ENCODE data around the gene IGFBP2.

The IGFBP2 gene

DNA sequence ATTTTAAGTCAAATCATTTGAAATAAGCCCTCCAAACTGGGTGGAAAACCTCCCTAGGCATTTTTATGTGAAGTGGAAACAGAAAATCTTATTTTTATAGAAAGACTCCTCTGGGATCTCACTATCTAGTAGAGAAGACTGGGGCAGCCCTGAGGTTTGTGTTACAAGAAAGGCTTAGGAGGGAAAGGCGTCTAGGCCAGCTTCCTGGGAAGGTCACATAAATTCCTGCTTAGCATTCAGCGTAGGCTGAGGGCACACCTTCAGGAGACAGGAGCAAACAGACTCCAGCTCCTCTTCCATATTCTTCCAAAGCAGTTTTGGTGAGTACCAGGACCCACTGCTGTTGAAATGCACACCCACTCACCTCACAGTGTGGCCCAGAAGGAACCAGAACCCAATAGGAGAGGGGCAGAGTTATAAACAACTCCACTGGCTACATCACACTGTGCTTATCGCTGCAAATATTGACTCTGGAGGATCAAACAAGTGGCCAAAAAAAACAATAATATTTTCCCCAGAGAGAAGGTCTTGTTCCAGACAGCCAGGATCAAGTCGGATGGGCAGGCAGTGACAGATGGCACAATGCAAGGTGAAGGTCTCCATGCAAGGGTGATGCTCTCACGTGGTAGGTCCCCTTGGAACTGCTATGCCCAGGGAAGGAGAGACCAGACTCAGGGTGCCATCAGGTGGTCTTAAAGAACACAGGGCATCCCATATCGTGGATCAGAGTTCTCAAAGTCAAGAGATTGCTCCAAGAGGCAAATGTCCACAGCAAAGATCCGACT is 17.7 kb upstream of the IGFBP2 start:
- DNase-seq (ENCODE audit: low read depth), result no peak

DNA sequence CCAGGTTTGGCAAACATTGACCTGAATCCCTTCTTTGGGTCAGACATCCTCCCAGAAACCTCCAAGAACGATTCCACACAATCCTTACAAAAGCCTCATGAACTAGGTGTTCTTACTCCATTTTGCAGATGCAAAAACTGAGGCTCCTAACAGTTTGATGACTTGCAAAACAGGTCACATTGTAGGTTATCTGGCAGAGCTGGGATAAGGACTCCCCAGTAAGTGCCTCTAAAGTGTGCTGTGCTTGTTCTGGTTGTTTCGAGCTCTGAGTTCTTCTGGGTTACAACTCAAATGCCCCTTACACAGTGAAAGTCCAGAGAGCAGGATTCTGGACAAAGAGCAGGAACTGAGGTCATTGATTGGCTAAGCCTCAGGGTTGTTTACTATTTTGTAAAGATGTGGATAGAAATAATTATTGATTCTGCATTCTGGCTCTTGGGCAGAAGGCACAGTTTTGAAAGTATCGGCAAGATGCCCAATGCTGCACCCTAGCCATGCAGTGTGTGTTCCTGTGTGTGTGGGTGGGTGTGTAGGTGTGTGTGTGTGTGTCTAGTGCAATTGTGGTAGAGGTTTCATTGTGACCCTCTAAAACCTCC is 17.0 kb upstream of the IGFBP2 start:
- DNase-seq (ENCODE audit: low read depth), result no peak

DNA sequence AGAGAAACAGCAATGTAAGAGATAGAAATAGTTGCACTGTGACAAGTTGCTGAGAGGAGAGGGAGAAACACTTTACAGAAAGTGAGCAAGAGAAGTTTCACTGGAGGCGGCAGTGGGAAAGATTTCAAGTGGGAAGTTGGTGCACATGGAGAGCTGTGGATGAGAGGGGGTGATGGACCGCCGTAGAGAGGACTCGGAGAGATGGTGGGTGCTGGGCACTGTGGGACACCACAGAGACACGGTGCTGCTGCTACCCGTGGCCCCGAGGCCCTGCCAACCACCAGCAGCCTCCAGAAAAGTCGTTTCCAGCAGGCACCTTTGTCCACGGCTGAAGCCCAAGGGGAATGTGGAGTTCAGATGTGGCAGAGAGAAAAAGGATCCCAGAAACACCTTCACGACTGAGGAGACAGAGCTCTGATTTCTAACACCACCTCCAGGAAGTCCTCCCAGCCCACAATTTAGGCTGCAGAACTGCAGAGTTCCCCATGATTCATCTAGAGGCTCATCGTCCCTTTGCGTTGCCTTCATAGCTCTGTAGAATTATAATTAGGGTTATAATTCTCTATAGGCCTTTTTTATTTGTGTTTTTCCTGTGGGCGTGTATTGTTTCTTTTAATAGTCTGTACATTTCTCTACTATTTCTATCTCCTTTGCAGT is 15.9 kb upstream of the IGFBP2 start:
- no peak for DNase-seq (ENCODE audit: low read depth)

DNA sequence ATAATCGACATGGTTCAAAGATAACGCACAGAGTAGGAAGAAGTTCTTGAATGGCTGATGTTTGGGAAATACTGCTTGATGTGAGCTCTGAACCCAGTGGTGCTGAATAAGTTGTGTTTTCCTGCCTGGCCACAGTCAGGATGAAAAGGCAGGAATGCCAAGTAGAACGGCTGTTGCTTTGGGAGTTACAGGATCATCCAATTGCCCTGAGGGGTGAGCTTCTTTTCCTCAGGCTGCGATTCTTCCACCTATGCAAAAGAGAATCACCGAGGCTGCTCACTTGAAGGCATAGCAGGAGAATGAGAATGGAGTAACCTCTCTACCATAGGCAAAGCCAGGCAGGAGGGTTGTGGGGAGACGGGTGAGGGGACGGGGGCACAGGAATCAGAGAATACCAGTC is 14.4 kb upstream of the IGFBP2 start:
- DNase-seq (ENCODE audit: low read depth), result no peak

DNA sequence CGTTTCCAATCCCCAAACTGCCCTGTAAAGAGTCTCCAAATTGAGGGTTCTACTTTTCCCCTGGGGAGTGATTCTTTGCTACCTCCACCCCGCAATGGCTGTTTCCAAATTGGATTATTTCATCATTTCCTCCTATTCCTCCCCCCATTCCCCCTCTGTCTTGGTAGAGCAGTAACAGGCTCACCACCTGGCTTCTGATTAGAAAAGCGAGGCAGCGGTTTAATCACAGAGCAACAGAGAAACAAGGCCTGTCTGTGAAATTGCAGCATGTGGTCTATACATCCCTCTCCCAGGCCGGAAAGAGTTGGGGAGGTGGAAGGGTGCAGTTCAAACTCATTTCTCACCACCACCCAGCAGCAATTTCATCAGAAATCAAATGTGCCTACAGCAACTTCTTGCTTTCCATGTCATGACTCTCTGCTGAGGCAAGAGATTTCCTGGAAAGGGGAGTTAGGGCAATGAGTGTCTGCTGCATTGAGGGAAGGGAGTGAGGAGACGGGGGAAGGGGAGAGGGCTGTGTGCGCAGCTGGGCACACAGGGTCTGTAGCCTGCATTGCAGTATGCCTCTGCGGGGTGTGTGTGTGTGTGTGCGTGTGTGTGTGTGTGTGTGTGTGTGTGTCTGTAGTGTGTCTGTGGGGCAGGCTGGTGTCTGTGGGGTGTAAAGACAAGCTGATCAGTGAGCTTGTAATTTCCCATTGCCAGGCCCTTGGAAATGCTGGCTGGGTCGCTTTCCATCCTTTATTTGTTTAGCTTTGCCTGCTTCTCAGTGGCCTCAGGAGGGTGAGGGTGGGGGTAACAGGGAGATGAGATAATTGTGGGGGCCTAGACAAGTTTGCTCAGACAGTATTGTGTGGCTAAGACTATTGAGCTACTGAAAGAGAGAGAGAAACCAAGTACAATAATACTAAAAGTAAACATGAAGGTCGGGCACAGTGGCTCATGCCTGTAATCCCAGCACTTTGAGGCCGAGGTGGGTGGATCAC is 13.5 kb upstream of the IGFBP2 start:
- peak; percentile 34 for DNase-seq (ENCODE audit: low read depth)

DNA sequence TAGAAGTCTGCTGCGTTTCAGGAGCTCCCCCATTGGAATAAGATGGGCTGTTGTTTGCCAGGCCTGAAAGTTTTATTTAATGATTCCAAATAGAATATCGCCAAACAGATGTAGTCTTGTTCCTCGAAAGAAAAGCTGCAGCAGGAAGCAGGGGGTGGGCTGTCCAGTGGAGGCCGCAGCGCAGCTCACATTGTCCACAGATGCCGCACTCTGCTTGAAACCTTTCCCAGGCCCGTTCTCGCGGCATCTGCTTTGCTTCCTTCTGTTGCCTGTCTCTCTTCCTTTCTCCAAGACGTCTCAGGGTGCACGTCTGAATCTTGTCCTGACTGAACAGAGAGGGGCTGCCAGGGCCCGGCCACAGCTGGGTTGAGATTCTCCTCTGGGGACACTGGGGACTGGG is 12.4 kb upstream of the IGFBP2 start:
- DNase-seq (ENCODE audit: low read depth), result peak; percentile 34

DNA sequence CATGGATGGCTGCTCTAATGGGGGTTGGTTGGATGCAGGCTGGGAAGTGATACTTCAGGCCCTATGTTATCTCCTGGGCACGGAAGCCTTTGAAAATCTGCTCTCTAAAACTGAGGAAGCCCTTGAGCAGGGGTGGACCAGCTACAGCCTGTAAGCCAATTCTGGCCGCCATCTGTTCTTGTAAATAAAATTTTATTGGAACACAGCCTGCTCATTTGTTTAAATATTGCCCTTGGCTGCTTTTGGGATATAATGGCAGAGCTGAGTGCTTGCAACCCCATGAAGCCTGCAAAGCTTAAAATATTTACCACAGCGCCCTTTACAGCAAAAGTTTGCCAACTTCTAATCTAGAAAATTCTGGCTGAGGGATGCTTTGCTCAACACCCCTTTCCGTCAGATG is 11.9 kb upstream of the IGFBP2 start:
- DNase-seq (ENCODE audit: low read depth), result no peak

DNA sequence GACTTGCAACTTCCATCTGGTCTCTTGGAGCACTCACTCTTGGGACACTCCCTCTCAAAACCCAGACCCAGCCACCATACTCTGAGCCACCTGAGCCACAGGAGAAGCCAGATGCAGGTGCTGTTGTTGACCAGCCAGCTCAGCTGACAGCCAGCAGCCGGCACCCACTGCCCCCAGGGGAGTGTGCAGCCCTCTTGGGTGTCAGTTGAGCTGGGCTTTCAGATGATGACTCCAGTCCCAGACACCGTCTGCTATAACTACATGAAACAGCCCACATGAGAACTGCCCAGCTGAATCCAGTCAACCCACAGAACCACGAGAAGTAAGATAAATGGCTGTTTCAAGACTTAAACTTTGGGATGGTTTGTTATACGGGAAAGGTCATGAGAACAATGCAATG is 10.7 kb upstream of the IGFBP2 start:
- no peak for DNase-seq (ENCODE audit: low read depth)

DNA sequence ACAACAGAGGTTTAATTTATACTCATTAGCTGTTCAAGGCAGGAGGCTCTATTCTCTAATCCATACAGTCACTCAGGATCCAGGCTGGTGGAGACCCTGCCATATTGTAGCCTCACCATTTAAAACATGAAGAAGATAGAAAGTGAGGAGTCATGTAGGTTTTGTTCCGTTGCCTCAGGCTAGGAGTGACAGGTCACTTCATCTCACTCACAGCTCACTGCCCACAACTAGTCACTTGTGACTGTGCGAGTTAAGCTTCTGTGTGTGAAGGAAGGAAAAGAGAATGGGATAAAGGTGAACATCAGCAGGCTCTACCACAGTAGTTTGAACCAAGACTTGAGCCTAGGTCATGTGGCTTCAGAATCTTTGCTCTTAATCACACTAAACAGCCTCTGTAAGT is 9.0 kb upstream of the IGFBP2 start:
- DNase-seq (ENCODE audit: low read depth), result no peak

DNA sequence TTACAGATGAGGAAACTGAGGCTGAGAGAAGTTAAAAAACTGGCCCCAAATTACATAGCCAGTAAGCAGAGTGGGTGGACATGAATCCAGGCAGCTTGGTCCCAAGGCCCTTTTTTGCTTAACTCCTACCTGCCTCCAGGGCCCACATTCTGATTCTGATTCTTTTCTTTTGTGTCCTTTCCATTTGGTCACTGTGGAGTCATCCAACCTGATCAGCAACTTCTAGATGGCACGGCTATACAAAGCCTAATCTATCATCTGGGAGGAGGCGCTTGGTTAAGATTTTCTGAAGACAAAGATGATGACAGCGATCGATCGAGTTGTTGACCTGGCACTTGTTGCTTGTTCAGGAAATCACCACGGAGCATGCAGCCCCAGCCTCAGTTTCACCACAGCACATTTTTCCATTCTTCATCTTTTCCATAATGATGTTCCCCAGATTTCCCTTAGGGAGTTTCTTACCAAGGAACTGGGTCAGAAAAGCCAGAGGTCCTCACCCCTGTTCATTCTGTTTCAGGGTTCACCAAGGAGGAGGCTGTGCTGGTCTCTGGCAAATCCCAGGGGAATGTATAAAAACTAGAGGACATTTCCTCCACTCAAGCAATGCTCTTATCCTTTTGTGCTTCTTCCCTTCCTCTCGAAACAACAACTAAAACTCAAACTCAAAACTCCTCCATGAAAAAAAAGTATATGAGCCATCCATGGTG is 6.9 kb upstream of the IGFBP2 start:
- no peak for DNase-seq (ENCODE audit: low read depth)

DNA sequence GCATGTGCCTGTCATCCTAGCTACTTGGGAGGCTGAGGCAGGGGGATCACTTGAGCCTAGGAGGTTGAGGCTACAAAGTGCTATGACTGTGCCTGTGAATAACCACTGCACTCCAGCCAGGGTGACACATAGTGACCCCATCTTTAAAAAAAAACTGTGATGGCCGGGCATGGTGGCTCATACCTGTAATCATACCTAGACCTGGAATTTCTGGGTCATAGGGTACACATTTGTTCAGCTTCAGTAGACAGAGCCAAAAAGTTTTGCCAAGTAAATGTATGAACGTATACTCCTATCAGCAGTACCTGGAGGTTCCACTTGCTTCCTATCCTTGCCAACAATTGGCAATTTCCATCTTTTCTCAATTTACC is 6.4 kb upstream of the IGFBP2 start:
- no peak for DNase-seq (ENCODE audit: low read depth)

DNA sequence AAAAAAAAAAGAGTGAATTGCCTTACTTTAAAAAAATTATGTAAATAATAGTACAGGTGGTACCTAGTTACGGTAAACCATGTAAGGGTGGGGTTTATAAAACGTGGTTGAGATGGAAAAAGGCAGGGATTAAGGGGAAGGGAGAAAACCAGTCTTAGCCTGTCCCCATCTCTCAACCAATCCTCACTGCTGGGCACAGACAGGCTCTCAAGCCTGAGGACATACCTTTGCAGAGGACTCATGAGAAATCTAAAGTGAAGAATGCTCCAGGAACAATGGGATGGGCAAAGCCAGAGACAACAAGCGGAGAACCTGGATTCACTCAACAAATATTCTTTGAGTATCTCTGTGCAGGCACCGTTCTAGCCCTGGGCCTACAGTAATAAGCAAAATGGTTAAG is 3.4 kb upstream of the IGFBP2 start:
- DNase-seq (ENCODE audit: low read depth), result no peak

DNA sequence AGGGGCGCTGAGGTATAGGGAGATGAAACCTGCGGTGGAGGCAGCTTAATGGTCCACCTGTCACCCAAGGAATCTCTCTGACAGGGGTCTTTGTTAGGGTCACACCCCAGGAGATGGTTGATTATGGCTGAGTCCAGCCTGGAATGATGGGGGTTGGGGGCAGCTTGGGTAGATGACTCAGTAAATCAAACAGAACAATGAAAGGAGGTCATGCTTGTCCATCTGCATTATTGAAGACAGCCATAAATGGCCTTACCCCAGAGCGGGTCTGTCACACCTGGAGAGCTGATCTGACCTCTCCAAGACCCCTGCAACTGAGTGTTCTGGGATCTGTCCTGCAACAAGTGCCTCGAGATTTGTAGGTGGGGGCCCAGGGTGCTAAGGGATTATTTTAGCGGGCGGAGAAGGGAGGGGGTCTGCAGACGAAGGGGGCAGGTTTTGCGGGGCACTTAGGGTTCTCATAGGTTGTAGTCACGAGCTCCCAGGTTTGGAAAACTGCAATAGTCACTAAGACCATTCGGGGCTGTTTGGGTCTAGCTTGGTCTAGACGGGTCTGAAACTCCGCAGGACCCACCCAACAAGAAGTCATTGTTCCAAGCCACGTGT is 771 bp upstream of the IGFBP2 start:
- no peak for DNase-seq (ENCODE audit: low read depth)

DNA sequence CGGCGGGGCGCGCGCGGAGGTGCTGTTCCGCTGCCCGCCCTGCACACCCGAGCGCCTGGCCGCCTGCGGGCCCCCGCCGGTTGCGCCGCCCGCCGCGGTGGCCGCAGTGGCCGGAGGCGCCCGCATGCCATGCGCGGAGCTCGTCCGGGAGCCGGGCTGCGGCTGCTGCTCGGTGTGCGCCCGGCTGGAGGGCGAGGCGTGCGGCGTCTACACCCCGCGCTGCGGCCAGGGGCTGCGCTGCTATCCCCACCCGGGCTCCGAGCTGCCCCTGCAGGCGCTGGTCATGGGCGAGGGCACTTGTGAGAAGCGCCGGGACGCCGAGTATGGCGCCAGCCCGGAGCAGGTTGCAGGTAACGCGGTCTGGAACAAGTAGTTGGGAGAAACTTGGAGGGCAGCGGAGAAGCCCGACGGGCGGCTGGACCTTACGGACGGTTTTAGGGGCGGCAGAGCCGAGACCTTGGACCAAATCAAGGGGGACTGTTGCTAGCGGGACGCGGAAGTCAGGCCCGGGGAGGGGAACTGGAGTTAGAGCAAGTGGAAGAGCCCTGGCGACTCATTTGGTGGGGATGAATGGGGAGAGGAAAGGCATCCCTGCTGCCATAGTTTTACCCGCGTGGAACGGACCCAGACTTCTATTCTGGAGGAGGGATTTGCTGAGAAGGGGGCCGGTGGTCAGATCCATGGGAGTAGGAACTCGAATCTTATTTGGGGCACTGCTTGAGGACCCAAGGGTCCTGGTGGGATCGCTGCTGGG is 573 bp downstream of the IGFBP2 start:
- DNase-seq (ENCODE audit: low read depth), result no peak

DNA sequence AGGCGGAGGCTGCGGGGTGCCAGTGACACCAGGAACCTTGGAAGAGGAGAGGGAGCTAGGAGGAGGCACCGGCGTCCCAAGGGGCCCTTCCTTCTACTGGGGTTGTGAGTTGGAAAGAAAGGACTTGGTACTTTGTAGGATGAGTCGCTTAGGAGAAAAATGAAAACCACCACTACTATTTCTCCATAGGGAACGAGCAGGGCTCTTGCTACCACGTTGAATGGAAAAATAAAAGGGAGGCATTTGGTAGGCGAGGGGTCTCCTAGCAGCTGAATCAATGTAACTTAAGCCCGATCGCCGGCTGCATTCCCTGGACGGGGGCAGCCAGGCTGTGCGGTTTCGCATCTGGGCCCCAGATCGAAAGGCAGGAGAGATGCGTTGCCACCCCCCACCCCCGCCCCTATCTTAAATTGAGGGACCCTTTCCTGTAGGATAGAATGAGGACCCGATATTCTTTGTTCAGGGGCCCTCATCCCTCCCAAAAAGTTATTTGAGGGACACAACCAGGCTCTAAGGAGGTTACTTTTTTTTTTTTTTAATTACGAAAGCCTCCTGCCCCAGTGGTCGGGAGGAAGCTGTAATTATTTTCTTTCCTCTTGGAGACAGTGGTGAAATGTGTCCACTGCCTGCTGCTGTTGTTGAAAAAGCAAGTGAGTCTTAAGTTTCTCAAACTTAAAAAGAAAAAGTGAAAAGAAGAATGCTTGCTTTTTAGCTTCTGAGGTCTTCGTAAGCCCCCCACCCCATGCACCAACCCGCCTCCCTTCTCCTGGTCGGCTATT is 1.3 kb downstream of the IGFBP2 start:
- DNase-seq (ENCODE audit: low read depth), result no peak

DNA sequence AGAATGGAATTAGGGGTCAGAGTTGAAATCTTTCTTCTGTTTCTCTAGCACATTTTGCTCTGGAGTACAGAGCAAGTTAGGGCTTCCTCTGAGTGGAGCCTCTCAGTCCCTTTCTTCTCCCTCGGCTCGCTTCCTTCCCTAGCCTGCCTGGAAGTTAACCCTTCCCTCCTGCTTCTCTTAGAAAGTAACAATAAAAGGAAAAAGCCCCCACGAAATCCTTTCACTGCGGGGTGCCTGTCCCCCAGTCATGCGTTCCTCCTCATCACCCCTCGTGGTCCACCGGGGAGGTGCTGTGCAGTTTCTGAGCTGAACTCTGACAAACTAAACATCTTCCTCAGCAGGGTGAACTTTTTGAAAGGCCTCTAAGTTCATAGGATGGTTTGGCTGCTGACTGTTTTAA is 2.0 kb downstream of the IGFBP2 start:
- DNase-seq (ENCODE audit: low read depth), result no peak

DNA sequence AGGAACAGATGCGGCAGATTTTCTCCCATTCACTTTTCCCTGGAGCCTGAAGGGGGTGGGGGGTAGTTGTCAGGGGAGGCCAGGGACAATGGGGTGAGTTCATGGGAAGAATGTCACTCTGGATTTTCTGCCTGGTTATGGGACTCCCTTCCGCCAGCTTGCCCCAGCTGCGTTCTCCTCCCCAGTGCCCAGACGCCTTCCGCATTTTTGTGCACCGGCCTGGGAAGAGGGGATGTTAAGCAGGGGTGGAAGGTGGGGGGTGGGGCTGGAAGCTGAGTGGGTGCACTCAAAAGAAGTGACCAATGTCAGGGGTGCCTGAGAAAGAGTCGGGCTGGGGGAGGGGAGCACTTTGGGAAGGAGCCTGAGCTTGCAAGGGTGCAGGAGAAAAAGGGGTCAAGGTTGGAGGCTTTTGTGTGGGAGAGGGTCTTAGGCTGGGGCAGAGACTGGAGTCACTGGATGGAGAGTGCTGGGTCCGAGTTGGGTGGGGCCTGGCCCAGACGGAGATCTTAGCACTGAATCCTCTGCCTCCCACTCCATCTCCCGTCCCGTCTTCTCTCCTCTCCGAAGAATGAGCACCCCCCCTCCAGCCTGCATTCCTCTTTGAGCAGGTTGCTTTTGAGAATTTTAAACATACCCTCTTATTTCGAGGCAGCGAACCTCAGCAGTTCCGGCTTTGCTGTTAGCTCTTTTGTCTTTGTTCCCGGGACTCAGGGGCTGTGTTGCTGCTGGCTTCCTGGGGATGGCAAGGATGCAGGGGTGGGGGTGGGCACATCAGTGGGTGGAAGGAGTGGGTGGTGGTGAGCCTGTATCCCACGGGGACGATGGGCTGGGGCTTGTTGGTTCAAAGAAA is 2.7 kb downstream of the IGFBP2 start:
- DNase-seq (ENCODE audit: low read depth), result no peak

DNA sequence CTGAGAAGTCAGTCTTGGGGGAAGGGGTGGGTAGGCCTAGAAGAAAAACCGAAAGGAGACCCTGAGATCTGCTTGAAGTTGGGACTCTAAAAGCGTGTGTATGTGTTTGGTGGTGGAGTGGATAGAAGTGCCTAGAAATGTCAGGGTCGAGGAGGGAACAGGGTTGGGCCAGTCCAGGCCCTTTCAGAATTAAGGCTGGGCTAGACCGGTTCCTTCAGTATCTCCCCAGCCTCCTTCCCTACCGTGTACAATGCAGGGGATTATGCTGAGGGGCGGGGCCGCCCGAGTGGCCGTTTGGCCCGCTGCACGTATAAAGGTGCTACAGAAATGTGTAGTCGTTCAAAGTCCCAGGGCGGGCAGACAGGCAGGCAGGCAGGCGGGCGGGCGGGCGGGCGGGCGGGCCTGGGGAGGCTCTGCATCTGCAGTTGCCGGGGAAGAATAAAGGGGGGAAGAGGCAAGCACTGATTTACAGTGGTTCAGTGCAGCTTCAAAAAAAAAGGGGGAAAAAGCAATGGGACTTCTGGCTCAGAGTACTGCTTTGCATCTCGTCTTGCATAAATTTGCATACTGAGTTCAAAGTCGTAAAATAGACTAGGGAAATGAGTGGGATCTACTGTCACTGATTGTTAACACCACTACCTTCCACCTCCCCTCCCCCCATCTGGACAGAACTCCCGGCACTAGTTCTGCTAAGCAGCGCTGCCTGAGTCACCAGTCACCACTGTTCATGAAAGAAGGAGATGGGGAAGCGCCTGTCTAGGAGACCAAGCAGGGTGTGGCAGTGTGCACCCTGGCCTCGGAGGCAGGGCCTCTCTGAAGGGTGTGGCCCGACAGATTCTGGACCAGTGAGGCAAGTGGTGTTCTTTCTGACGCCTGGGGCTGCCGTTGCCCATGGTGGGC is 3.6 kb downstream of the IGFBP2 start:
- peak; percentile 77 for DNase-seq (ENCODE audit: low read depth)
